ENCODE data around the gene SDK1.

SDK1 gene

GRCh38 chr7:3987426-3987927 lies 686.4 kb downstream of the SDK1 start:
- Histone ChIP-seq H3K79me2 (no peaks in the 10 kb centered on the region), H2AFZ (no peak overlapping the region), H3K27me3 (ENCODE audit: control insufficient read depth, insufficient read depth, low read length) (no peaks in the 10 kb centered on the region), H3K4me3 (ENCODE audit: low read depth, low read length) (no peak overlapping the region), H3K4me1 (no peaks in the 10 kb centered on the region), H3K4me2 (ENCODE audit: low read length) (no peak overlapping the region), H3K9me3 (ENCODE audit: control insufficient read depth, low read length) (no peaks in the 10 kb centered on the region), H3K36me3 (ENCODE audit: control insufficient read depth, insufficient read depth, low read length) (no peaks in the 10 kb centered on the region), H3K27ac (no peak overlapping the region), H3K9ac (no peak overlapping the region)
- TF ChIP-seq, protein P1, sequence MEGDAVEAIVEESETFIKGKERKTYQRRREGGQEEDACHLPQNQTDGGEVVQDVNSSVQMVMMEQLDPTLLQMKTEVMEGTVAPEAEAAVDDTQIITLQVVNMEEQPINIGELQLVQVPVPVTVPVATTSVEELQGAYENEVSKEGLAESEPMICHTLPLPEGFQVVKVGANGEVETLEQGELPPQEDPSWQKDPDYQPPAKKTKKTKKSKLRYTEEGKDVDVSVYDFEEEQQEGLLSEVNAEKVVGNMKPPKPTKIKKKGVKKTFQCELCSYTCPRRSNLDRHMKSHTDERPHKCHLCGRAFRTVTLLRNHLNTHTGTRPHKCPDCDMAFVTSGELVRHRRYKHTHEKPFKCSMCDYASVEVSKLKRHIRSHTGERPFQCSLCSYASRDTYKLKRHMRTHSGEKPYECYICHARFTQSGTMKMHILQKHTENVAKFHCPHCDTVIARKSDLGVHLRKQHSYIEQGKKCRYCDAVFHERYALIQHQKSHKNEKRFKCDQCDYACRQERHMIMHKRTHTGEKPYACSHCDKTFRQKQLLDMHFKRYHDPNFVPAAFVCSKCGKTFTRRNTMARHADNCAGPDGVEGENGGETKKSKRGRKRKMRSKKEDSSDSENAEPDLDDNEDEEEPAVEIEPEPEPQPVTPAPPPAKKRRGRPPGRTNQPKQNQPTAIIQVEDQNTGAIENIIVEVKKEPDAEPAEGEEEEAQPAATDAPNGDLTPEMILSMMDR (IDR thresholded peaks at IDR 0.05), result no peak

- no peaks in the 10 kb centered on the region for H3K9me3 ChIP-seq (ENCODE audit: control insufficient read depth, low read length)
- no peaks in the 10 kb centered on the region for H3K79me2 ChIP-seq
- no peak overlapping the region for H3K4me3 ChIP-seq (ENCODE audit: low read depth, low read length)
- no peaks in the 10 kb centered on the region for H3K36me3 ChIP-seq (ENCODE audit: control insufficient read depth, insufficient read depth, low read length)
- TF ChIP-seq, protein P1 (IDR thresholded peaks at IDR 0.05), result no peak
- H2AFZ ChIP-seq, result no peak overlapping the region
- no peak overlapping the region for H3K9ac ChIP-seq
- H3K27me3 ChIP-seq (ENCODE audit: control insufficient read depth, insufficient read depth, low read length), result no peaks in the 10 kb centered on the region
- no peak overlapping the region for H3K27ac ChIP-seq
- H3K4me2 ChIP-seq (ENCODE audit: low read length), result no peak overlapping the region
- H3K4me1 ChIP-seq, result no peaks in the 10 kb centered on the region
Measured at GRCh38 chr7:3989723-3990122, 688.7 kb downstream of the SDK1 start.

- Histone ChIP-seq H3K27me3 (ENCODE audit: control insufficient read depth, insufficient read depth, low read length) (no peaks in the 10 kb centered on the region), H3K36me3 (ENCODE audit: control insufficient read depth, insufficient read depth, low read length) (no peaks in the 10 kb centered on the region), H3K79me2 (no peaks in the 10 kb centered on the region), H3K9ac (no peak overlapping the region), H3K4me3 (ENCODE audit: low read depth, low read length) (no peak overlapping the region), H3K4me2 (ENCODE audit: low read length) (no peak overlapping the region), H3K4me1 (no peaks in the 10 kb centered on the region), H3K9me3 (ENCODE audit: control insufficient read depth, low read length) (no peaks in the 10 kb centered on the region), H3K27ac (no peak overlapping the region), H2AFZ (no peak overlapping the region)
- TF ChIP-seq, protein P1 (IDR thresholded peaks at IDR 0.05), result no peak
Measured at GRCh38 chr7:3991731-3992231, 690.7 kb downstream of the SDK1 start.

GRCh38 chr7:3992841-3993240 lies 691.8 kb downstream of the SDK1 start:
- Histone ChIP-seq H3K4me2 (ENCODE audit: low read length) (no peak overlapping the region), H3K9ac (no peak overlapping the region), H3K27me3 (ENCODE audit: control insufficient read depth, insufficient read depth, low read length) (no peaks in the 10 kb centered on the region), H2AFZ (no peak overlapping the region), H3K79me2 (no peaks in the 10 kb centered on the region), H3K4me1 (no peaks in the 10 kb centered on the region), H3K36me3 (ENCODE audit: control insufficient read depth, insufficient read depth, low read length) (no peaks in the 10 kb centered on the region), H3K4me3 (ENCODE audit: low read depth, low read length) (no peak overlapping the region), H3K27ac (no peak overlapping the region), H3K9me3 (ENCODE audit: control insufficient read depth, low read length) (no peaks in the 10 kb centered on the region)
- TF ChIP-seq, protein P1 (IDR thresholded peaks at IDR 0.05), result no peak

DNA sequence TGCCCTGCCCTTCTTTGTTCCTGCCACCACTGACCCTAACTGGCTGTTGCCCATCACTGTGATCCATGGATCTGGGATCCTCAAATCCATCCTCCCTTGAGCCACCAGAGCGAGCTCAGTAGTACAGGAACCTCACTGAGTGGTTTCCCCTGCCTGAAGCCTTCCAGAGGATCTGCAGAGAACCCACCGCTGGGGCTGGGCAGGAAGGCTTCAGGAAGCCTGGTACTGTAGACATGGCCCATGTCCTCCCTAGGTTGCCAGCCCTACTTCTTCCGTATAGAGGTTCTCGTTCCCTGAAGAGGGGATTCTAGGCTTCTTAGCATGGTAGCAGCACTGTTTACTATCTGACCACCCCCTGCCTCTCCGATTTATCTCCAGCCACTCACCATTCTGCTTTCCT lies 693.7 kb downstream of the SDK1 start:
- Histone ChIP-seq H3K4me2 (ENCODE audit: low read length) (no peak overlapping the region), H3K9me3 (ENCODE audit: control insufficient read depth, low read length) (no peaks in the 10 kb centered on the region), H3K79me2 (no peaks in the 10 kb centered on the region), H3K9ac (no peak overlapping the region), H3K4me3 (ENCODE audit: low read depth, low read length) (no peak overlapping the region), H3K27ac (no peak overlapping the region), H2AFZ (no peak overlapping the region), H3K36me3 (ENCODE audit: control insufficient read depth, insufficient read depth, low read length) (no peaks in the 10 kb centered on the region), H3K27me3 (ENCODE audit: control insufficient read depth, insufficient read depth, low read length) (no peaks in the 10 kb centered on the region), H3K4me1 (no peaks in the 10 kb centered on the region)
- TF ChIP-seq, protein P1 (IDR thresholded peaks at IDR 0.05), result no peak

Data from parathyroid adenoma (tissue), 2 donors.